ENCODE data around the gene TWIST2. TPM values are rescaled to one million over a fixed set of nuclear protein-coding genes. Genes with fewer than 3 reads are reported as not detected.

The TWIST2 gene
- total RNA-seq, 2 donors from 2014 or later = 23.5 to 52.9 TPM

GRCh38 chr2:238911376-238912227, 63.7 kb downstream of the TWIST2 start:
- DNase-seq (ENCODE audit: low spot score) = no peak
- 90% methylated on average over 21 of the region's 21 CpGs for WGBS
- no peak overlapping the region for H3K4me3 ChIP-seq

GRCh38 chr2:238912228-238912915, 64.5 kb downstream of the TWIST2 start:
- 84% methylated on average over 26 of the region's 26 CpGs for WGBS
- Histone ChIP-seq H3K9me3 (no peaks in the 10 kb centered on the region), H3K4me1 (replicated peaks) (no peaks in the 10 kb centered on the region), H3K36me3 (no peaks in the 10 kb centered on the region), H3K27ac (no peak overlapping the region), H3K4me3 (no peak overlapping the region), H3K27me3 (replicated peaks; ENCODE audit: insufficient read depth) (no peaks in the 10 kb centered on the region)
- intact Hi-C loops (cut with DNase I) = no loop called here
- TF ChIP-seq CTCF (IDR thresholded peaks at IDR 0.05) (no peak), POLR2A (IDR thresholded peaks at IDR 0.05) (no peak), POLR2AphosphoS5 (IDR thresholded peaks at IDR 0.05) (no peak)
- no peak for DNase-seq (ENCODE audit: low spot score)

More at GRCh38 chr2:238911376-238912227, 63.7 kb downstream of the TWIST2 start:
- Histone ChIP-seq H3K27ac (no peak overlapping the region), H3K9me3 (no peaks in the 10 kb centered on the region), H3K36me3 (no peaks in the 10 kb centered on the region), H3K27me3 (replicated peaks; ENCODE audit: insufficient read depth) (no peaks in the 10 kb centered on the region), H3K4me1 (replicated peaks) (no peaks in the 10 kb centered on the region)
- intact Hi-C loops (cut with DNase I) = no loop called here
- TF ChIP-seq POLR2A (IDR thresholded peaks at IDR 0.05) (no peak), CTCF (IDR thresholded peaks at IDR 0.05) (no peak), POLR2AphosphoS5 (IDR thresholded peaks at IDR 0.05) (no peak)

GRCh38 chr2:238912916-238913875, 65.3 kb downstream of the TWIST2 start:
- Histone ChIP-seq H3K4me3 (no peak overlapping the region), H3K27me3 (replicated peaks; ENCODE audit: insufficient read depth) (no peaks in the 10 kb centered on the region), H3K4me1 (replicated peaks) (no peaks in the 10 kb centered on the region), H3K36me3 (no peaks in the 10 kb centered on the region), H3K27ac (no peak overlapping the region), H3K9me3 (no peaks in the 10 kb centered on the region)
- DNase-seq (ENCODE audit: low spot score) = no peak
- intact Hi-C loops (cut with DNase I) = no loop called here
- TF ChIP-seq CTCF (IDR thresholded peaks at IDR 0.05) (no peak), POLR2A (IDR thresholded peaks at IDR 0.05) (no peak), POLR2AphosphoS5 (IDR thresholded peaks at IDR 0.05) (no peak)
- 80% methylated on average over 20 of the region's 20 CpGs for whole genome bisulfite sequencing

- no peaks in the 10 kb centered on the region for H3K27me3 ChIP-seq (replicated peaks; ENCODE audit: insufficient read depth)
- no peaks in the 10 kb centered on the region for H3K36me3 ChIP-seq
- no peaks in the 10 kb centered on the region for H3K4me1 ChIP-seq (replicated peaks)
- WGBS = 91% methylated on average over 22 of the region's 22 CpGs
- H3K4me3 ChIP-seq = no peak overlapping the region
- TF ChIP-seq CTCF (IDR thresholded peaks at IDR 0.05) (no peak), POLR2A (IDR thresholded peaks at IDR 0.05) (no peak), POLR2AphosphoS5 (IDR thresholded peaks at IDR 0.05) (no peak)
- no peak overlapping the region for H3K27ac ChIP-seq
- intact Hi-C loops (cut with DNase I) = no loop called here
- DNase-seq (ENCODE audit: low spot score) = no peak
- H3K9me3 ChIP-seq = no peaks in the 10 kb centered on the region
Measured at GRCh38 chr2:238913931-238914647, 66.2 kb downstream of the TWIST2 start.

Measured in prostate gland (tissue), 2 donors.